GM21717 (cell line): ENCODE results near the gene SEPTIN12.
"Not testable (repeated sequence)": the region's sequence is repeated elsewhere in the genome, so short reads cannot be mapped to it uniquely, and the experiment has no call there.

ENCODE experiments used
- ATAC-seq: cut with Tn5 transposase; IDR thresholded peaks from one replicate; pipeline ENCODE4 v1.9.1; 2021; ENCODE audit warnings: mild to moderate bottlenecking, moderate library complexity; ENCODE audit not compliant: unreplicated experiment

SEPTIN12 gene

GRCh38 chr16:4785758-4786433 is 2.2 kb downstream of the SEPTIN12 start:
- no peak for ATAC-seq

- ATAC-seq = not testable (repeated sequence)
Observed at GRCh38 chr16:4784444-4784987, 3.6 kb downstream of the SEPTIN12 start.

DNA sequence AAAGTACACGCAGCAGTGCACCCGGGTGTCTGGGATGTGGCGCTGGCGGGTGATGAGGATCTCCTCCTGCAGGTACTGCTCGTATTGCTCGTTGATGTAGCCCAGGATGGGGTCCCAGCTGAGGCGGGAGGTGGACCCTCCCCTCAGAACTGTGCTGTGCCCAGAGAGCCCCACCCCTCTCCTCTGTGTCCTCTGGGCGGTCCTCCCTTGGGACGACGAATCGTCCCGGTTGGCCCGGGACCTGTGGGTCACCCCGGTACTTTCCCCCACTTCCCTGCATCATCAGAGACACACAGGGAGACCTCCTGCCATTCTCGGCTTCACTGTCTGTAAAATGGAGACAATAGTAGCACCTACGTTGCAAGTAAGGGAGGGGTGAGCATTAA is 4.2 kb downstream of the SEPTIN12 start:
- no peak for ATAC-seq

- ATAC-seq = no peak
Observed at GRCh38 chr16:4783251-4783950, 4.7 kb downstream of the SEPTIN12 start.

GRCh38 chr16:4780235-4780634 is 7.9 kb downstream of the SEPTIN12 start:
- no peak for ATAC-seq

- no peak for ATAC-seq
Observed at GRCh38 chr16:4778050-4778392, 10.1 kb downstream of the SEPTIN12 start.

- no peak for ATAC-seq
Observed at GRCh38 chr16:4777339-4778049, 10.7 kb downstream of the SEPTIN12 start.

GRCh38 chr16:4776141-4776705 is 11.9 kb downstream of the SEPTIN12 start:
- no peak for ATAC-seq

- ATAC-seq = no peak
Observed at GRCh38 chr16:4775005-4775404, 13.1 kb downstream of the SEPTIN12 start.

- ATAC-seq = no peak
Observed at GRCh38 chr16:4772351-4772750, 15.8 kb downstream of the SEPTIN12 start.

GRCh38 chr16:4771646-4772045 is 16.5 kb downstream of the SEPTIN12 start:
- ATAC-seq = no peak

DNA sequence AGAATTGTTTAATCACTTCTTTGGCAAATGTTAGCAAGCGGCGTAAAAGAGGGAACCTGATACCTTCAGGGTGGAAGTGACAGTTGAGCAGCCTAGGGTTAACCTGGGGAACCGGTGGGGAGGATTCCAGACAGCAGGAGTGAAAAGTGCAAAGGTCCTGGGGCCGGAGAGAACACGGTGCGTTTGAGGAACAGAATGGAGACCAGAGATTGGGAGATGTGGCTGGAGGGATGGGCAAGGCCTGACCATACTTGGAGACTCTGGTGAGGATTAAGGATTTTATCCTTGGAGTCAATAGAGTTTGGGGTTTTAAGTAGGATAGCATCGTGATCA is 18.9 kb downstream of the SEPTIN12 start:
- ATAC-seq = no peak

- peak; percentile 54 for ATAC-seq
Observed at GRCh38 chr16:4768549-4769305, 19.4 kb downstream of the SEPTIN12 start.

DNA sequence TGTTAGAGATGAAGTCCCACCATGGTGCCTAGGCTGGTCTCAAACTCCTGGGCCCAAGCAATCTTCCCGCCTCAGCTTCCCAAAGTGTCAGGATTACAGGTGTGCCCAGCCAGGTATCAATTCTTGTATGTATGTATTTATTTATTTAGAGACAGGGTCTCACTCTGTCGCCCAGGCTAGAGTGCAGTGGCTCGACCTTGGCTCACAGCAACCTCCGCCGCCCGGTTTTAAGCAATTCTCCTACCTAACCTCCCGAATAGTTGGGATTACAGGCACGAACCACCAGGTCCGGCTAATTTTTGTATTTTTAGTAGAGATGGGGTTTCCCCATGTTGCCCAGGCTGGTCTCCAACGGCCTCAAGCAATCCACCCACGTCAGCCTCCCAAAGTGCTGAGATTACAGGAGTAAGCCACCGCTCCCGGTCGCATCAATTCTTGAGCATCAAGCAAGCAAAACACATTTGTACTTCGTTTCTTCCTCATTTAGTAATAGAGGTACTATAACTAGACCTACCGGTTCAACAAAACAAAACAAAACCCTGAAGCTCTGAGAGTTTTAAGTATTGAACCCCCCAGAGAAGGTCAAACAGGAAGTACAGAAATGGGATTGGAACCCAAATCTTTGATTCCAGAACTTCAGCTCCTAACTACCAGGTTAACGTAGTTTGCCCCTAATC is 20.1 kb downstream of the SEPTIN12 start:
- ATAC-seq = peak; percentile 4

DNA sequence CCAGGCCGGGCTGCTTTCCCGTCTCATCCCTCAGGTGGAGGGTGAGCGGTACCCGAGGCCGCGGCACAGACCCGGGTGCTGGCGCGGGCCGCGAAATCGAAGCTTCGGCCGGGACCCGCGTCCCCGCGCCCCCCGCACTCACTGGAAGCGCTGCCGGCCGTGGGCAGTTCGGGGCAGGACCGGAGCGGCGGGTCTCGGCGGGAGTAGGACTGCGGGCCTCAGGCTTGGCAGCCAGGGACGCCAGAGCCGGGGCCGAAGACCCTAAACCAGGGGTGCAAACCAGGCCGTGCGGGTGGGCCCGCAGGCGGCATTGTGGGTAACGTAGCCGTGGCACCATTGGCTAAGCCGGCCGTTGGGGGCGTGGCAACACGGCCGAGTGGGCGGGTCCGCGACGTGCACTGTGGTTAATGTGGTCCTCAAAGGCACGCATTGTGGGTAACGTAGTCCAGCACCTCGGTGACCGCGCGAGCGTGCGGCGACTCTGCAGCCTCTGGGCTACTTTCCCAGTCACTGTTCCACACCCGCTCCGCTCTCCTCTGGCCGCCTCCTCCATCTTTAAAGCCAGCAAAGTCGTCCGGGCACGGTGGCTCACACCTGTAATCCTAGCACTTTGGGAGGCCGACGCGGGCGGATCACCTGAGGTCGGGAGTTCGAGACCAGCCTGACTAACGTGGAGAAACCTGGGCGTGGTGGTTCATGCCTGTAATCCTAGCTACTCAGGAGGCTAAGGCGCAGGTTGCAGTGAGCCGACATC is 21.1 kb downstream of the SEPTIN12 start, which contains the start of gene ZNF500:
TSS of gene ZNF500 (minus strand) at position 288 of the 754 bp plus-strand sequence. CDS start 1,184 bp downstream, outside the sequence.
- ATAC-seq = peak; percentile 84

- no peak for ATAC-seq
Observed at GRCh38 chr16:4765511-4766474, 22.4 kb downstream of the SEPTIN12 start.

- ATAC-seq = no peak
Observed at GRCh38 chr16:4763791-4764190, 24.4 kb downstream of the SEPTIN12 start.

DNA sequence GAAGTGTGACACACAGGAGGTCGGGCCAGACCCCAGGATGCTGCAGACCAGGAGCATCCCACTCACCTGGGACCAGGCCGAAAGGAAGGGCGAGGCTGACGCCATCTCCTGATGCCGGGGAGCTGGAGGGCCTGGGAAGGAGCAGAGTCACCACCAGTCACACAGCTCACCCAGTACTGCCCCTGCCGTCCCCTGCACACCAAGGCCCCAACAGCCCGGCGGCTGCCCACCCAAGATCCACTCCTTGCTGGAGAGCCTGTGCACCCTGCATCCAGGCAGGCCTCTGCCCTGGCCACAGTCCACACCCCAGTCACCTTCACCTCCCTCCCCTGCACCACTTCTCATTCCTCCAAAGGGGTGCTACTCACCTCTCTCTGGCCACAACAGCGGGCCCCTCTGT is 25.9 kb downstream of the SEPTIN12 start:
- no peak for ATAC-seq
